PC-9 (cell line): ENCODE results near the gene TMEM250. TPM values are rescaled to one million over a fixed set of nuclear protein-coding genes. Genes with fewer than 3 reads are reported as not detected.

ENCODE experiments used
- BruUV-seq: library from RNA; stranded (reverse); fragments of 400-500 nt; replicated peaks from 2 replicates; lab custom pipeline; 2021; lab: Mats Ljungman, UMichigan
- CTCF ChIA-PET: fragments of 300-600 bp; sonication (Branson Sonifier 250); formaldehyde crosslinking; loops from one replicate; lab custom pipeline; 2022; ENCODE audit warnings: antibody characterized with exemption; lab: Charles Lee
- POLR2A ChIA-PET: fragments of 300-600 bp; sonication (Branson Sonifier 250); formaldehyde crosslinking; loops from one replicate; lab custom pipeline; 2022; ENCODE audit warnings: antibody characterized with exemption; ENCODE audit not compliant: unreplicated experiment; lab: Charles Lee
- DNase-seq, 2 experiments: peaks; one replicate each; pipeline versions ENCODE4 v3.0.0 to v3.0.0-alpha.2; 2015 to 2022; ENCODE audit warnings: mixed read lengths in 1 of 2
- H2AFZ ChIP-seq: fragments of 200-600 bp; sonication (generic); 2 replicates; pipeline ENCODE4 v1.8.1; 2017; ENCODE audit warnings: antibody characterized with exemption
- H3F3A ChIP-seq: fragments of 200-600 bp; sonication (generic); 2 replicates; pipeline ENCODE4 v1.8.1; 2017; ENCODE audit warnings: antibody characterized with exemption, mild to moderate bottlenecking, low read depth; ENCODE audit not compliant: insufficient read depth
- H3K27ac ChIP-seq: fragments of 200-600 bp; sonication (generic); 2 replicates; pipeline ENCODE4 v1.6.1; 2016; ENCODE audit warnings: mixed run types
- H3K27me3 ChIP-seq: fragments of 200-600 bp; sonication (generic); 2 replicates; pipeline ENCODE4 v1.6.1; 2016; ENCODE audit warnings: low read depth, mixed run types; ENCODE audit not compliant: insufficient read depth
- H3K36me3 ChIP-seq: fragments of 200-600 bp; sonication (generic); 2 replicates; pipeline ENCODE4 v1.6.1; 2016; ENCODE audit warnings: low read depth, mixed run types
- H3K4me1 ChIP-seq: fragments of 200-600 bp; sonication (generic); replicated peaks from 2 replicates; pipeline ENCODE4 v1.6.1; 2016; ENCODE audit warnings: mixed run types; ENCODE audit not compliant: insufficient read depth
- H3K4me2 ChIP-seq: fragments of 200-600 bp; sonication (generic); 2 replicates; pipeline ENCODE4 v1.6.1; 2017; ENCODE audit warnings: mixed run types
- H3K4me3 ChIP-seq: fragments of 200-600 bp; sonication (generic); 2 replicates; pipeline ENCODE4 v1.6.1; 2016; ENCODE audit warnings: mixed run types
- H3K79me2 ChIP-seq: fragments of 200-600 bp; sonication (generic); 2 replicates; pipeline ENCODE4 v1.6.1; 2017; ENCODE audit warnings: low read depth, mixed run types
- H3K9me2 ChIP-seq: fragments of 200-600 bp; sonication (generic); 2 replicates; pipeline ENCODE4 v1.8.1; 2017; ENCODE audit warnings: mild to moderate bottlenecking; ENCODE audit not compliant: insufficient read depth
- H3K9me3 ChIP-seq: fragments of 200-600 bp; sonication (generic); 2 replicates; pipeline ENCODE4 v1.8.1; 2016; ENCODE audit warnings: low read depth; ENCODE audit not compliant: insufficient read depth
- H4K20me1 ChIP-seq: fragments of 200-600 bp; sonication (generic); 2 replicates; pipeline ENCODE4 v1.8.1; 2017; ENCODE audit not compliant: insufficient read depth
- CTCF ChIP-seq: fragments of 200-600 bp; sonication (generic); conservative IDR thresholded peaks from 2 replicates; pipeline ENCODE4 v1.6.1; 2017; ENCODE audit warnings: mixed run types, antibody characterized with exemption, mild to moderate bottlenecking, moderate library complexity
- EZH2 ChIP-seq: fragments of 200-600 bp; sonication (generic); IDR thresholded peaks from 2 replicates; pipeline ENCODE4 v1.8.0; 2017; ENCODE audit warnings: antibody characterized with exemption, low read depth
- intact Hi-C: fragments of 100-400 bp; cut with micrococcal nuclease; formaldehyde crosslinking; loops from one replicate; pipeline ENCODE4 v1.10.0; 2022; ENCODE audit not compliant: unreplicated experiment
- total RNA-seq: library from RNA; stranded (reverse); gene quantifications from 2 replicates; pipeline ENCODE4 v1.2.3, GENCODE V29; 2021

Gene TMEM250
- total RNA-seq, 1 experiment from 2014 or later: 73.8 TPM

GRCh38 chr9:136088481-136088938 lies 30.2 kb downstream of the TMEM250 start:
- Histone ChIP-seq H2AFZ (no peak overlapping the region), H3K36me3 (no peaks in the 10 kb centered on the region), H3K9me3 (no peaks in the 10 kb centered on the region), H3K4me1 (peaks cover 12% of the 10 kb centered on the region), H3K27ac (no peak overlapping the region), H4K20me1 (peaks cover 53% of the 10 kb centered on the region), H3K79me2 (peaks cover 38% of the 10 kb centered on the region), H3K27me3 (no peaks in the 10 kb centered on the region), H3K4me3 (no peak overlapping the region), H3K4me2 (no peak overlapping the region), H3F3A (peaks cover 10% of the 10 kb centered on the region; the same call in 1 of the 2 replicates), H3K9me2 (no peaks in the 10 kb centered on the region)
- ChIA-PET POLR2A (no interaction called here), CTCF (no interaction called here)
- no peak for DNase-seq
- no TSS peak for BruUV-seq
- intact Hi-C loops: loop anchor here (5.0 kb wide), 1 partner anchor 34 kb away; no protein-coding TSS in a partner anchor
- TF ChIP-seq EZH2: no peak
- TF ChIP-seq CTCF: no peak

GRCh38 chr9:136087741-136088480 lies 30.8 kb downstream of the TMEM250 start:
- ChIA-PET CTCF (no interaction called here), POLR2A (no interaction called here)
- TF ChIP-seq EZH2: no peak
- TF ChIP-seq CTCF: no peak
- no TSS peak for BruUV-seq
- Histone ChIP-seq H3K9me3 (no peaks in the 10 kb centered on the region), H3K27me3 (no peaks in the 10 kb centered on the region), H3K79me2 (peaks cover 33% of the 10 kb centered on the region), H3K4me1 (peaks cover 7% of the 10 kb centered on the region; the same call in 1 of the 2 replicates), H3F3A (peaks cover 5% of the 10 kb centered on the region; the same call in 1 of the 2 replicates), H2AFZ (no peak overlapping the region), H4K20me1 (peaks cover 48% of the 10 kb centered on the region), H3K4me3 (no peak overlapping the region), H3K4me2 (no peak overlapping the region), H3K27ac (no peak overlapping the region), H3K36me3 (no peaks in the 10 kb centered on the region), H3K9me2 (no peaks in the 10 kb centered on the region)
- intact Hi-C loops: loop anchor here (5.0 kb wide), 1 partner anchor 34 kb away; no protein-coding TSS in a partner anchor
- DNase-seq: no peak

- H3F3A ChIP-seq: peaks cover 5% of the 10 kb centered on the region; the same call in 1 of the 2 replicates
- no peak overlapping the region for H3K27ac ChIP-seq
- H3K9me2 ChIP-seq: no peaks in the 10 kb centered on the region
- no peak overlapping the region for H3K4me2 ChIP-seq
- intact Hi-C loops: loop anchor here (5.0 kb wide), 1 partner anchor 35 kb away; no protein-coding TSS in a partner anchor
- H3K4me3 ChIP-seq: no peak overlapping the region
- peaks cover 7% of the 10 kb centered on the region; the same call in 1 of the 2 replicates for H3K4me1 ChIP-seq
- ChIA-PET CTCF (no interaction called here), POLR2A (no interaction called here)
- no peaks in the 10 kb centered on the region for H3K27me3 ChIP-seq
- H3K36me3 ChIP-seq: no peaks in the 10 kb centered on the region
- peaks cover 48% of the 10 kb centered on the region for H4K20me1 ChIP-seq
- no peak for DNase-seq
- TF ChIP-seq CTCF: no peak
- no peak for TF ChIP-seq EZH2
- H2AFZ ChIP-seq: no peak overlapping the region
- no TSS peak for BruUV-seq
- H3K9me3 ChIP-seq: no peaks in the 10 kb centered on the region
- H3K79me2 ChIP-seq: 0 out of 2 replicates have a peak, but pooled peaks cover 26% of the 10 kb centered on the region
Measured at GRCh38 chr9:136086951-136087740, 31.5 kb downstream of the TMEM250 start.
